ENCODE data around the gene PRKAR2B. TPM values are rescaled to one million over a fixed set of nuclear protein-coding genes. Genes with fewer than 3 reads are reported as not detected.

The PRKAR2B gene
- total RNA-seq, 4 donors from 2014 or later, result 33.1 to 54.6 (median 51.5) TPM

- H3K27me3 ChIP-seq, result no peaks in the 10 kb centered on the region
- H3K4me3 ChIP-seq, result no peak overlapping the region
- H3K9me3 ChIP-seq, result peaks cover 0 to 12% (median 2%) of the 10 kb centered on the region in 4 donors
- 97 to 100% methylated on average over 4 of the region's 4 CpGs for WGBS, 2 donors
- no peak overlapping the region for H3K27ac ChIP-seq
- peaks cover 0 to 64% (median under 1%) of the 10 kb centered on the region in 3 donors for H3K36me3 ChIP-seq
- H3K4me1 ChIP-seq, result peaks cover 0 to 16% (median 0%) of the 10 kb centered on the region in 4 donors
- TF ChIP-seq EP300 (IDR thresholded peaks at IDR 0.05), result no peak
- DNase-seq (ENCODE audit: low spot score in 2 of 2), result no peak
Observed at GRCh38 chr7:107210400-107210799, 165.9 kb downstream of the PRKAR2B start.

Other genes starting within 250 kb of the PRKAR2B start
- gene PIK3CG, start 179.4 kb upstream of the PRKAR2B start, total RNA-seq, result 1 to 10 TPM; 3.1 to 9.3 (median 7.2) TPM
- gene HBP1, start 124.3 kb downstream of the PRKAR2B start, total RNA-seq, result 100 to 1,000 TPM in 3 of 4 donors, 10 to 100 TPM in 1; 78.9 to 157 (median 123) TPM

Data from tibial nerve (tissue), 4 donors.